Panc1 (cell line): ENCODE results near the gene MSI2. TPM values are rescaled to one million over a fixed set of nuclear protein-coding genes. Genes with fewer than 3 reads are reported as not detected.

Experiments
- ATAC-seq: fragments of 200-7000 bp; cut with Tn5 transposase; 2 replicates; pipeline ENCODE4 v1.9.1; 2020; ENCODE audit warnings: mild to moderate bottlenecking, moderate library complexity
- BruUV-seq: library from RNA; stranded (reverse); fragments of 400-500 nt; replicated peaks from 2 replicates; lab custom pipeline; 2021; lab: Mats Ljungman, UMichigan
- CTCF ChIA-PET: fragments of 300-600 bp; sonication (Branson Sonifier 250); formaldehyde crosslinking; loops from one replicate; lab custom pipeline; 2022; ENCODE audit warnings: antibody characterized with exemption; lab: Charles Lee
- POLR2A ChIA-PET: fragments of 300-600 bp; sonication (Branson Sonifier 250); formaldehyde crosslinking; loops from one replicate; lab custom pipeline; 2022; ENCODE audit warnings: antibody characterized with exemption; lab: Charles Lee
- DNase-seq: peaks from one replicate; pipeline ENCODE4 v3.0.0-alpha.2; 2010; ENCODE audit warnings: low read depth, low spot score
- H3K27ac ChIP-seq: 2 replicates; pipeline ENCODE4 v1.5.1; 2011; ENCODE audit warnings: mild to moderate bottlenecking, low read length, inconsistent platforms
- H3K27me3 ChIP-seq: fragments of 200-500 bp; sonication (Bioruptor generic); 2 replicates; pipeline ENCODE4 v1.6.0; 2014; ENCODE audit warnings: low read length, inconsistent platforms; ENCODE audit not compliant: control insufficient read depth, insufficient read depth
- H3K36me3 ChIP-seq: fragments of 200-500 bp; sonication (Bioruptor generic); 2 replicates; pipeline ENCODE4 v1.5.1; 2014; ENCODE audit warnings: inconsistent platforms, mild to moderate bottlenecking, low read length, moderate library complexity; ENCODE audit not compliant: control insufficient read depth, insufficient read depth
- H3K4me1 ChIP-seq: 2 replicates; pipeline ENCODE4 v1.5.1; 2011; ENCODE audit warnings: inconsistent platforms, mild to moderate bottlenecking, low read length, moderate library complexity; ENCODE audit not compliant: control insufficient read depth, insufficient read depth
- H3K4me3 ChIP-seq, 2 experiments: 2 replicates each; pipeline ENCODE4 v1.5.1; 2011 to 2012; ENCODE audit warnings: low read depth in 2 of 2, low read length in 2 of 2, mild to moderate bottlenecking in 2 of 2, inconsistent platforms in 1 of 2, moderate library complexity in 1 of 2
- H3K9me3 ChIP-seq: fragments of 200-500 bp; sonication (Bioruptor generic); 2 replicates; pipeline ENCODE4 v1.5.1; 2014; ENCODE audit warnings: low read depth, mild to moderate bottlenecking, inconsistent platforms, low read length, moderate library complexity; ENCODE audit not compliant: control insufficient read depth, insufficient read depth
- POLR2AphosphoS5 ChIP-seq: IDR thresholded peaks from 2 replicates; pipeline ENCODE4 v1.6.1; 2012; ENCODE audit warnings: mild to moderate bottlenecking, low read depth, low read length, moderate library complexity
- SIN3A ChIP-seq: IDR thresholded peaks from 2 replicates; pipeline ENCODE4 v1.6.1; 2012; ENCODE audit warnings: low read depth, mild to moderate bottlenecking, low read length, moderate library complexity, borderline replicate concordance; ENCODE audit not compliant: insufficient read depth
- TCF7L2 ChIP-seq: IDR thresholded peaks from 2 replicates; pipeline ENCODE4 v1.6.1; 2011; ENCODE audit warnings: mild to moderate bottlenecking, low read depth, low read length, inconsistent platforms
- in situ Hi-C: cut with HindIII; loops from 2 replicates; pipeline ENCODE4 v1.10.0; 2016; ENCODE audit warnings: low sequenced_read_pairs, low pct_unique_long_range_greater_than_20kb
- intact Hi-C: fragments of 100-400 bp; cut with micrococcal nuclease; formaldehyde crosslinking; loops from one replicate; pipeline ENCODE4 v1.10.0; 2022; ENCODE audit not compliant: unreplicated experiment
- total RNA-seq: library from RNA; stranded (reverse); gene quantifications from one replicate; pipeline ENCODE4 v1.2.1, GENCODE V29; 2021; ENCODE audit not compliant: unreplicated experiment
- TF ChIP-seq, protein P1 (sequence below), 2 experiments: IDR thresholded peaks; 2 replicates each; pipeline ENCODE4 v1.6.1; 2011 to 2012; ENCODE audit warnings: low read depth in 2 of 2, control low read depth in 1 of 2, low read length in 1 of 2, mild to moderate bottlenecking in 1 of 2, moderate library complexity in 1 of 2; ENCODE audit not compliant: insufficient read depth in 1 of 2
- TF ChIP-seq, protein P2 (sequence below): fragments of 450-650 bp; IDR thresholded peaks from 2 replicates; pipeline ENCODE4 v1.5.1; 2017; ENCODE audit warnings: mild to moderate bottlenecking

Gene MSI2
- total RNA-seq, 1 experiment from 2014 or later, result 38.5 TPM

DNA sequence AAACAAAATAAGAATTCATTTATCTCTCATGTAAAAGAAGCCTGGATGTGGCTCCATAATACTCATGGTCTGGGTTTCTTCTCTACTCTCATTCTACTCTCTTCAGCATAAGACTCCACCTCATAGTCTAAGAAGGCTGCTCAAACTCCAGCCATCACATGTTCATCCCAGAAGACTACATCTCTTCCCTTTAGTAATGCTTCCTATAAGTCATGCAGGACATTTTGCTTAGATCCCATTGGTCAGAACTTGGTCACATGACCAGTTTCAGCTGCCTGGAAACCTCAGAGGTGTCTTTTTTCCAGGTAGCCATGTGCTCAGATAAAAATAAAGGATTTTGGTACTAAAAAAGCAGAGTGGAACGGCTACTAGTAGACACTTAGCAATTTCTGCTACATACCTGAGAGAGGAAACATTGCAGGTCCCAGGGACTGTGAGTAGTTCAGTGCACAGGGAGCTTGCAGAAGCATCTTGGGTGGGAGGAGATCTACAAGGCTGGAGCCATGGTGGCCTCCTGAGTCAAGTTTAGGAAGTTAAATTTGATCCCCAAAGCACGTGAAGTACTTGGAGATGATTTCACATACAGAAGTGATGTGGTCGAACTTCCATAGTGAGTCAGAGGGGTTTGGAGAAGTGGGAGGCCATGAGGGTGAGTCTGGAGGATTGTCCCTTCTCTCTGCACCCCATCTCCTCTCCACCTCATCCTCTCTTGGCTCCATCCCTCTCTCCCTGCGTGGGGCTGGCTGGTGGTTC is 378.6 kb downstream of the MSI2 start:
- in situ Hi-C loops (no loop called here), intact Hi-C loops (no loop called here)
- Histone ChIP-seq H3K36me3 (no peaks in the 10 kb centered on the region), H3K27me3 (no peaks in the 10 kb centered on the region), H3K27ac (no peak overlapping the region), H3K9me3 (no peaks in the 10 kb centered on the region), H3K4me1 (no peaks in the 10 kb centered on the region), H3K4me3 (no peak overlapping the region)
- TF ChIP-seq TCF7L2 (no peak), SIN3A (no peak), POLR2AphosphoS5 (no peak)
- TF ChIP-seq, protein P1, sequence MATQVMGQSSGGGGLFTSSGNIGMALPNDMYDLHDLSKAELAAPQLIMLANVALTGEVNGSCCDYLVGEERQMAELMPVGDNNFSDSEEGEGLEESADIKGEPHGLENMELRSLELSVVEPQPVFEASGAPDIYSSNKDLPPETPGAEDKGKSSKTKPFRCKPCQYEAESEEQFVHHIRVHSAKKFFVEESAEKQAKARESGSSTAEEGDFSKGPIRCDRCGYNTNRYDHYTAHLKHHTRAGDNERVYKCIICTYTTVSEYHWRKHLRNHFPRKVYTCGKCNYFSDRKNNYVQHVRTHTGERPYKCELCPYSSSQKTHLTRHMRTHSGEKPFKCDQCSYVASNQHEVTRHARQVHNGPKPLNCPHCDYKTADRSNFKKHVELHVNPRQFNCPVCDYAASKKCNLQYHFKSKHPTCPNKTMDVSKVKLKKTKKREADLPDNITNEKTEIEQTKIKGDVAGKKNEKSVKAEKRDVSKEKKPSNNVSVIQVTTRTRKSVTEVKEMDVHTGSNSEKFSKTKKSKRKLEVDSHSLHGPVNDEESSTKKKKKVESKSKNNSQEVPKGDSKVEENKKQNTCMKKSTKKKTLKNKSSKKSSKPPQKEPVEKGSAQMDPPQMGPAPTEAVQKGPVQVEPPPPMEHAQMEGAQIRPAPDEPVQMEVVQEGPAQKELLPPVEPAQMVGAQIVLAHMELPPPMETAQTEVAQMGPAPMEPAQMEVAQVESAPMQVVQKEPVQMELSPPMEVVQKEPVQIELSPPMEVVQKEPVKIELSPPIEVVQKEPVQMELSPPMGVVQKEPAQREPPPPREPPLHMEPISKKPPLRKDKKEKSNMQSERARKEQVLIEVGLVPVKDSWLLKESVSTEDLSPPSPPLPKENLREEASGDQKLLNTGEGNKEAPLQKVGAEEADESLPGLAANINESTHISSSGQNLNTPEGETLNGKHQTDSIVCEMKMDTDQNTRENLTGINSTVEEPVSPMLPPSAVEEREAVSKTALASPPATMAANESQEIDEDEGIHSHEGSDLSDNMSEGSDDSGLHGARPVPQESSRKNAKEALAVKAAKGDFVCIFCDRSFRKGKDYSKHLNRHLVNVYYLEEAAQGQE (IDR thresholded peaks at IDR 0.05; ENCODE audit: insufficient read depth in 1 of 2, low read depth in 2 of 2, low read length in 1 of 2), result no peak
- TF ChIP-seq, protein P2, sequence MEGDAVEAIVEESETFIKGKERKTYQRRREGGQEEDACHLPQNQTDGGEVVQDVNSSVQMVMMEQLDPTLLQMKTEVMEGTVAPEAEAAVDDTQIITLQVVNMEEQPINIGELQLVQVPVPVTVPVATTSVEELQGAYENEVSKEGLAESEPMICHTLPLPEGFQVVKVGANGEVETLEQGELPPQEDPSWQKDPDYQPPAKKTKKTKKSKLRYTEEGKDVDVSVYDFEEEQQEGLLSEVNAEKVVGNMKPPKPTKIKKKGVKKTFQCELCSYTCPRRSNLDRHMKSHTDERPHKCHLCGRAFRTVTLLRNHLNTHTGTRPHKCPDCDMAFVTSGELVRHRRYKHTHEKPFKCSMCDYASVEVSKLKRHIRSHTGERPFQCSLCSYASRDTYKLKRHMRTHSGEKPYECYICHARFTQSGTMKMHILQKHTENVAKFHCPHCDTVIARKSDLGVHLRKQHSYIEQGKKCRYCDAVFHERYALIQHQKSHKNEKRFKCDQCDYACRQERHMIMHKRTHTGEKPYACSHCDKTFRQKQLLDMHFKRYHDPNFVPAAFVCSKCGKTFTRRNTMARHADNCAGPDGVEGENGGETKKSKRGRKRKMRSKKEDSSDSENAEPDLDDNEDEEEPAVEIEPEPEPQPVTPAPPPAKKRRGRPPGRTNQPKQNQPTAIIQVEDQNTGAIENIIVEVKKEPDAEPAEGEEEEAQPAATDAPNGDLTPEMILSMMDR, result no peak
- ChIA-PET POLR2A (no interaction called here), CTCF (no interaction called here)
- ATAC-seq (no peak), DNase-seq (no peak)
- BruUV-seq, result no TSS peak

DNA sequence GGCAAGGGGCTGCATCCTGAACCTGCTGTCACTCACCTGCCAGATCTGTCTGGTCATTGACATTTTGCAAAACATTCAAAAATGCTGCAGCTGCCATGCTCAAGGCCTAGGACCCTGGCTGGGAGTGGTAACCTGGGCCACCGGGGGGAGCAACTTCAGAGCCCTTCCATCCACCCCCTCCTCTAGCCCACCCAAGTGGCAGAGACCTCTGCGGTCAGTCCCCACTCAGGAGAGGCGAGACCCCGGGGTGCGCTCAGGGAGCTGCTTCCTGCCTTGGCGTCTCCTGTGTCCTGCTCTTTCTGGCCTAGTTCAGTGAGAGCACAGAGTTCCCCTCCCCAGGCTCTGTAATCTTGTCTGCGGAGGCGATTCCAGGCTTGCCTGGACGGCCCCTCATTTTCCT is 380.0 kb downstream of the MSI2 start:
- Histone ChIP-seq H3K27ac (no peak overlapping the region), H3K9me3 (no peaks in the 10 kb centered on the region), H3K27me3 (no peaks in the 10 kb centered on the region), H3K4me3 (no peak overlapping the region), H3K4me1 (no peaks in the 10 kb centered on the region), H3K36me3 (no peaks in the 10 kb centered on the region)
- DNase-seq, result no peak
- intact Hi-C loops (no loop called here), in situ Hi-C loops (no loop called here)
- ChIA-PET CTCF (no interaction called here), POLR2A (no interaction called here)
- BruUV-seq, result no TSS peak
- TF ChIP-seq, protein P1 (IDR thresholded peaks at IDR 0.05; ENCODE audit: insufficient read depth in 1 of 2, low read depth in 2 of 2, low read length in 1 of 2), result no peak
- TF ChIP-seq POLR2AphosphoS5 (no peak), TCF7L2 (no peak), SIN3A (no peak)
- TF ChIP-seq, protein P2, result no peak
- no peak; the same call in 1 of the 2 replicates for ATAC-seq
